ENCODE measurements around the gene CALD1.

Gene CALD1

DNA sequence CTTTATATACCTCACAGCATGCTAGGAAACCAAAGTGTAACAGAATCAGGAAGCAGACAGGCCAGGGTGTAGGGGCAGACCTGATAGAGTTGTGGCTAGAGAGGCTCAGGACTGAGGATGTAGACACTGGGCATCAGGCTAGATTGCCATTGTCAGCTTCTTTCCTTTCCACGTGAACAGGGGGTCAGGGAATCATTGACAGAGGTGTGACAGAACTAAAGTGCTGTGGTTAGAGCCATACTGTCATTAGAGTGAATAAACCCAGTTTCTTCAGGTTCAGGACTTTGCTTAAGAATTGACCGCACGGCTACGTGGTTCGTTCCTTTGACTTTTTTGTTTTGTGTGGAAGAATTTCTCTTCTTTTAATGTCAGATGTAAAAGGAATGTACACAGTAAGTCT is 90.7 kb downstream of the CALD1 start:
- no peak for DNase-seq

DNA sequence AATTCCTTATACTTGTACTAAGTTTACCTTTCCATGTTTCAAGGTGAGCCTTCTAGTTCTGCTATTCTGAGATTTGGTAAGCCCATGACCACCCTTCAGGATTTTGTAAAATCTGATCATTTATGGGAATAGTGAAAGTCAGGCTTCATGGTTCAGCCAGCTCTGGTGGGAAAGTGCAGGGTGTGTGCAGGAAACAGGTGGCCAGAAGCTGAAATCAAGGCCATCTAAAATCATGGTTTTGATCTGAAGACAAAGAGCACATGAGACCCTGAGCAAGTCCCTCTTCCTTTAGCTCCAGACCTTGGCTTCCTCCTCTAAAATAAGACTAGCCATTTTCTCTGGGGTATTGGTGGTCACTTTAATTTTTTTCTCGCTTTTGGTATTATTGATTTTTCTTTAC is 91.3 kb downstream of the CALD1 start:
- no peak for DNase-seq

DNA sequence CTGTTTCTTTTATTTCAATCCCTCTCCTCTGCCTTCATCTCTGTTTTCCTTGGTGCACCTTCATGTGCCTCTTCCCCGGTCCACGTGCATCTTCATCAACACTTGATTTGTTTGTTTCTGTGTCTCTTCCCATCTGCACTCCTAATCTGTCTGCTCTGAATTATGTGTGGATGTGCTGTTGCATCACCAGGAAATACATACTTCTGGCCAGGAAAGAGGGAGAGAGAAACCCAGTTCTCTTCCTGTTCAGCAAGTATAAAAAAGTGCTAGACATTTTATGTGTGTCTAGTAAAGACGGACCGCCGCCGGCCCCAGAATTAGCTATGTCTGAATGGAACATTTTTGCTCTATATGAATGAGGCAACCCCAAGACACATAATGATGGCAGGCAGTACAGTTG is 93.8 kb downstream of the CALD1 start:
- no peak for DNase-seq

DNA sequence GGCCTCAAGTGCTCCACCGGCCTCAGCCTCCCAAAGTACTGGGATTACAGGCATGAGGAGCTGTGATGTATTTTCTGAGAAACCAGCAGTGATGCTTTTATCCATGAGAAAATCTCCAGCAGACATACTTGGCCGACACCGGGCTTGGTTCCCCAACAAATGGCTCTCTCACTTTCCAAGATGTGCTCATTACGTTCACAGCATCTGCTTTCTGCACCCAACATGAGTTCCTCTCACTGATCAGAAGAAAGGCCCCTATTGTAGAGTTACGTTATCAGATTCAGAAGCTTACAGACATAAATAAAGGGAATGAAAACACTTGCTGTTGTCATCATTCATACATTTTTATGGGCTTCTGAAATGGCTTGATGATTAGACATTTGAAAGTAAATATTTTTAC is 95.0 kb downstream of the CALD1 start:
- DNase-seq: no peak

DNA sequence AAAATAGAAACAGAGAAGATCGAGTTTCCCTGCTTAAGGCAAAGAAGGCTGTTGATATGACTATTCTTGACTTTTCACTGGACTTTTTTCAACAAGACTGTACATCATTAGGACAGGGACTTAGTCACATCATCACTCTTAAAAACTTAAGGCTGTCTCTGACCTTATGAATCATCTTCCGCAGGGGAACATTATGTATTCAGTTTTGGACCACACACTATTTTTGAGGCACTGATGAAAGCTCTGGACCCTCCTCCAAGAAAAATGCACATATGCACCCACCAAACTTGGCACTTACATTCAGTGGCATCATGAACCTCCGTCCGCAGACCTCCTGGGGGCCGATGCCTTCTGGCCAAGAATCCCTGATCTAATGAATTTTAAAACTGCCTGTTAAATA is 96.4 kb downstream of the CALD1 start:
- DNase-seq: no peak

DNA sequence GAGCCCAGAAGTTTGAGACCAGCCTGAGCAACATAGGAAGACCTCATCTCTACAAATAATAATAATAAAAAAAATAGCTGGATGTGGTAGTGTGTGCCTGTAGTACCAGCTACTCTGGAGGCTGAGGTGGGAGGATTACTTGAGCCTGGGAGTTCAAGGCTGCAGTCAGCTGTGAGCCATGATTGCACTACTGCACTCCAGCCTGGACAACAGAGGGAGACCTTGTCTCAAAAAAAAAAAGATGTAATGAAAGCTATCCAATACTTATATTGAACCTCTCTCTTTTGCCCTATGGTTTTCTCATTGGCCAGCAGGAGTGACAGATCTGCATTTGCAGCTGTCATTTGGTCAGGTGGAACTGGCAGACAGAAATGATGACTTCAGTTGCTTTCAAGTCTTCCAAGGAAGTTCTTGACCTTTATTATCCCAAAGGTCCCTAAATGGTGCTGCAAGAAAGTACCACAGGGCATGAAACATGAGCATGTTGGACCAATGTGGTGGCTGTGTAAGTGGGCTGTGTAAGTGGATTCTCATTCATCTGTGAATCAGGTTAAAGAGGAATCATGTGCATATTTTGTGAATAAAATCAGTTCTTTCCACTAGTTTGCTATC is 99.4 kb downstream of the CALD1 start:
- DNase-seq: no peak

DNA sequence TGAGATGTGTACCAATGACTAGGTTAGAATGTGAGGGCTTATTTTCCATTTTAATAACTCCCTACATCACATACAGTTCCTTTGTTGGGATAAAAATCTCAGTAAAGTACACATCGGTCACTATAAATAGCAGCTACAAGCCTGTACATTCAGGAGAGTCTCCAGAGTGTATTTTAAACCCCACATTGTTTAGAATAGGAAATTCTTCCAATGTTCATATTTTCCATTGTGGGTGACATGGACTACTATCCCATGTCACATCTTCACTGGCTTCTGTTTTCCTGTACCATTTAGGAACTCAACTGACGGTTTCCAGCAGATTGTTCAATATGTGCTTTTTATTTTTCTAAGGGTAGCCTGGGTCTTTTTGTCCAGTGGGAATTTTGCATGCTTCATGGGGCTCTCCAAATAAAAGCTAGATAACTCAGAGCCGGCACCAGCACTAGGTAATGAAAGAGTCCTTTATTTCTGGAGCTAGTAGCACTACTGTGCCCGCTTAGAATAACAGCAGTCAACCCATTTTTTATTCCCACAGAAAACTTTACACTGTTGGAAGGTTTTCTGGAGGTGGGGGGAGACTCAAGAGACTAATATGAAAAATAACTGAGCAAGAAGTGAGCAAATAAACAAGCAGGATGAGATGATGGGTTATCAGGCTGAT is 100.5 kb downstream of the CALD1 start:
- DNase-seq: no peak

DNA sequence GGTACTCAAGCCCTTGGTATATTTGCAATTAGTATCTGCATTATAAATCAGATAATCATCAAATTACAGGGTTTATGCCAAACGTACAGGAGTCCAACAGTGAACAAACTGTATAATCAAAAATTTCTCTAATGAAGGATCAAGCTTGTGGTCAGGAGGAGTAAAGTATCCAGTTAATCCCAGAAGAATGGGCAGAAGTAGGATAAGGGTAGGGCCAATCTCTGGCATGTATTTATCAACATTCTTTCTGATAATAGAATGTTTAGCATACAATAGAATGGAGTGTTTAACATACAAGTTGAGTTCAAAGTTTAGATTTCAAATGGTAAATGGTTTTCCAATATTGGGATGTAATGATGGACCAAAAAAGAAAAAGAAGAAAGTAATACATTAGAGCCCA is 103.0 kb downstream of the CALD1 start:
- no peak for DNase-seq

DNA sequence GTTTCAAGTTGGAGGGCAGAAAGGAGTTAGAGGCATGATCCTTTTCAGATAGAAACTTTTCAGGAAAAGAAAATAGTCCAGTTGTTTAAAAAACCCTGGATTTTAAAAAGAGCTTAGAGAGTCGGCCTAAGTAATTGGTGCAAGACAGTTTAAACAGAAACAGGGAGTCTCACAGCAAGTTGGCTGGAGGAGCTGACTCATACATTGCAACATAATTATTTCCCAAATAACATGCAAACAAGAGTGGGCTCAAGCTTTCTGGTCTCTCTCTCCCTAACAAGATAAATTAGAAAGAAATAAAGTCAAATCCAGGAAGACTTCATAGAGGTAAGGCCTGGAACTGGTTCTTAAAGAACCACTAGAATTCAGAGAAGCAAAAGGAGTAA is 106.5 kb downstream of the CALD1 start:
- DNase-seq: no peak

DNA sequence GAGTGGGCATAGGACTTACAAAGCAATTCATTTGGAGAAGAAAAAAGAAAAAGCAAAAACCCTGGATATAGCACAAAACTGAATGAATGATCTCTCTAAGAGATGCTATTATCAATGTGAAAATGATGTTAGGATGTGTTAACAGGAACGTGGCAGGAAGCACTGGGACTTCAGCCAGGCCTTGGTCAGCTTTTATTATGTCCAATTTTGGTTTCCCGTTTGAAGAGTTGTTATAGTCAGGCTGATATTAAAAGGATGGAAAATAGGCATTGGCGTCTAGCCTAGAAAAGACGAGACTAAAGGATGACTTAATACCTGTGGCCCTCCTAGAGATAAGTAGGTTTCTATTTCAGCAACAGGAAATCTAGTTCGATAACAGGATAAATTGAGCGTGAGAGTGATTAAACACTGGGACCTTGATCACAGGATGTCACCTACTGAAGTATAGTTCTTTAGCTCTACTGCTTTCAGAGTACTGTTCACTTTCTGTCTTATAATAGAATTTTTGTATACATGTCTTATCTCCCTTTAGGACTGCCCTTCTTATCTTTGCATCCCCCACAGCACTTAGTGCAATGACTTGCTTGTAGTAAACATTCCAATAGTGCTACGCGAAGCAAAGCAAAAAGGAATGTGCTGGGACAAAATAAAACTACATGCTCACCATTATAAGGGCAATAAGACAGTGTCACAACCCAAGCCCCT is 107.1 kb downstream of the CALD1 start:
- no peak for DNase-seq

DNA sequence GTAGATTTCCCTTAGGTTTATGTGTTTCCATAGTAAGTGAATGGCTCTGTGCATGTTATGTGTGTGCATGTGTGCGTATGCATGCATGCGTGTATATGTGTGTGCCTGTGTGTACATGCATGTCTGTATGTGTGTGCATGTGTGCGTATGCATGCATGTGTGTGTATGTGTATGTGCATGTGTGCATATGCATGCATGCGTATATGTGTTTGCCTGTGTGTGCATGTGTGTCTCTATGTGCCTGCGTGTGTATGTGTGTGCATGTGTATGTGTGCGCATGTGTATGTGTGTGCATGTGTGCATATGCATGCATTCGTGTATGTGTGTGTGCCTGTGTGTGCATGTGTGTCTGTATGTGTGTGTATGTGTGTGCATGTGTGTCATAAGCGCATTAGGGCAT is 108.1 kb downstream of the CALD1 start:
- DNase-seq: no peak

DNA sequence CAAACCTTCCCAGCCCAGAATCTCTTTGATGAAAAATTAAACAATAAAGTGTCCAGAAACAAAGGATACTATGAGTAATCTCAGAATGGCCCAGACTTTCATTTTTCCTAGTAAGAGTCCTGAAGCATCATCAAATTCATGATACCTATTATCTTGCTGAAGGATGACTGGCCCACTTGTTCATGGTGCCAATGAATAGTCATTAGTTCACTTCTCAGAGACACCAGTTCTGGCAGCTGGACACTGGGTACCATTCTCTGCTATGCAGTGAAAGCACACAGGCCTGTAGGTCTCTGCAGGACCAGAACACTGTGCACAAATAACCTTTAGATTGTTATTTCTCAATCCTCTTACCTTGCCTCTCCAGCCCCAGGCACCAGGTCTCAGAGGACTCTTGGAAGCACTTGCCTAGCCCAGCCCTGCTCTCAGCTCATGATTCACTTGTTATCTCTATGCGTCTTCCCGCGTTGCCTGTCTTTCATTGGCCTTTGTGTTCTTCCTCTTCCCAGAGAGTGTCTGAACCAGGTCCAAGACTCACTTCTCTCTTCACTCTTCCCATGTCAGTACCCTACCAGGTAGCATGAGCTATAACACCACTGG is 108.8 kb downstream of the CALD1 start:
- no peak for DNase-seq

DNA sequence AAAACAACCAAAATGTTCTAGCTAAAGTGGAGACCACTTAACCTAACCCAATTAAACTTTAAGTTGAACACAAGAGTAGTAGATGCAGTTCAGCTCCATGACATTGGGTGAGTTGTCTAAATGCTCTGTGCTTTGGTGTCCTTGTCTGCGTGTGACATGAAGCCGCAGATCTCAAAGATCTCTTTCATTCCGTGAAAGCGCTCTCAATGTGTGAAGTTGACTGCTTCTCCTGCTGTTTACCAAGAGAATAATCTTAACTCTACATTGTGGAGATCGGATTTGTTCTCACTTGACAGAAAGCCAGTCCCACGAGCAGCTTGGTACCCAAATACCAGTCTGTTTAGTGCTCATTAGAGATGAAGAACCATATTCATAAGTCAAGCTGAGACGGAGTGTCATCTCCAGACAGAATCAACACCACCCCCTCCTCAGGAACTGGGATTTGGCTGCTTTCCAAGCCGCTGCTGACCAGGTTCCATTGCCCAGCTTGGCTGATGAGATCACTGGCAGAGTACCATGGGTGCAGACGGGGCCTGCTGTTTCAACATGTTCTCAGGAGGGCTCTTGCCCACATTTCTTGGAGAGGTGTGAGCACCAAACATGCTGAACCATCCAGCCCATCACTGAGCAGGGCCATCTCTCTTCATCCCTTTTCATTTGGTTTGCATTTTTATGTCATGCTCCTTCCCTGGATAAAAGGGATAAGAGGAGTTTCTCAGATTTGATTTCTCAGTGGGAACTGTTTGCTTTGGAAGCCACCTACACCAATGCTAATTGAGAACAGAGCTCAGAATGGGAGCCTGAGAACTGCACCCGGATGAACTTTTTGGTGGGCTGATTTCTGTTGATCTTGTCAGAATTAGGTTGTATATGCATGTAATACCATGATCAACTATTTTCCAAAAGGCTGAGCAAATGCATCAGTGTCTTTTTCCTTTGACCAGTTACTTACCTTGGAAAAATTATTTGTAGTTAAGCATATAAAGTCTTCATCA is 111.1 kb downstream of the CALD1 start:
- no peak for DNase-seq

DNA sequence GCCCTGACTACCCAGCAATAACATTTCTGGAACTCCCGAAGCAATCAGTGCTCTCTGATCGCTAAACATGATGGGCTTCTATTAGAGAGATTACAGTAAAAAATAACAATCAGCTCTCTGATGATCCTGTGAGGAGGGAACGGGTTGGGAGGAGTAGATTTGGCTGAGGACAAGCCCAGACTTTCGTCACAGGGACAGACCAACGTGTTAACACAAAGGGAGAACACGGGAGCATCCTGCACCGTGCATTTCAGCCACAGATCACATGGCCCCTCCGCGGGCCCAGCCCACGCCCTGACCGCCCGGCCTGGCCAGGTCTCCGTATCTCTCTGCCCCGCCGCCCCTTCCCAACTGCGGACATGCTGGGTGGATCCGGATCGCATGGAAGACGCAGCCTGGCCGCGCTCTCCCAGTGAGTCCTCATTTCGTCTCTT is 111.8 kb downstream of the CALD1 start:
- DNase-seq: no peak

DNA sequence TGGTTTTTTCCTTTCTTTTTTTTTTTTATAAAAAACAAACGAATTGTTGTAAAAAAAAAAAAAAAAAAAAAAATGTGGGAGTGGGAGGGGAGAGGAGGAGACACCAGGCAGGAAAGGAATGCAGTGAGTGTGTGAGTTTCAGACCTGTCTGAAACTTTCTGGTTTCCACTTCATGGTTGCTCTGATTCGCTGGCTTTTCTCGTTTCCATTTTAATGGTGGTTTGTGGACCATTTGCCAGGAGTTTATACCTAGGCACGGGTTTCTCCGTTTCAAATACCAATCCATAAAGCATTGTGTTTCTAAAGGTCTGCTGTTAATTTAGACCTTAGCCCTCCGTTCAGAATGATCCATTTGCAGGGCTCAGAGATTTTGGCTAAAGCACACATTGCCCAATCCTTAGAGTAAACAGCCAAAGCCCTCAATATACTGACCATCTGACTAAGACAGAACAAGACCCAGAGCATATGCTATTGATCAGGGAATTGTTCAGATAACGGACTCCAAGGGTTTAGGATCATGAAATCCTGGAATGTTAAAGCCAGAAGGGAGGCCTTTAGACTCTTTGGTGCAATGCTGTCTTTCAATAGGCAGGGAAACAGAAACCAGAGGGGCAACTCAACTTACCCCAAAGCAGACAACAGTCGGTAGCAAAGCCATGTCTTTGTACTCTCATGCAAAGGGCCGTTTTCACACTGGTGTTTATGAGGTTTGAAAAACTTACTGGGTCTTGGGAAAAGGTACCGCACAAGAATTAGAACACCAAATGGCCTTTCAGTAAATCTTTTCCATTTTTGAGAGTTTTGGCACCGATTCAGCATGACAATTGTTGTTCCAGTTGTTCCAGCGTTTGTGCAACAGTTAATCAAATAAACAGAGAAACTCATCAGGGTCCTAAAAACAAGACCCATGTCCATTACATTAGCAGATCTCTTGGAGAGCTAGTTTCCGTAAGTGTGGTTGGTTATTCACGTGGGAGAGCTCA is 112.6 kb downstream of the CALD1 start:
- no peak for DNase-seq

DNA sequence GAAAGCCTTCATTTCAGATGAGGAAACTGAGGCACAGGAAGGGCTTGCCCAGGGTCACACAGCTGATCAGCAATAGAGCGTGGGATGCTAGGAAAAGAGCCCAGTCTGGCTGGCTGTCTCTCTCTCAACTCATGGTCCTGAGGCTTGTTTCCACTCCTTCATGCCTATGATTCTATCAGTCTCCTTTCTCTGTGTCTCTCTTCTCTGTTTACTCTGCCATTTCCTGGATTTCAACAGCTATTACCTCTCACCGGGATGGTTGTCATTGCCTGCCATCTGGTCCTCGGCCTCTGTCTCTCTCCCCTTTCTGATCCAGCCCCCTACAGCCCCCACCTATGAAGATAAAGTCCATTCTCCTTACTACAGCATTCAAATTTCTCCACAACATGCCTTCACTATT is 113.5 kb downstream of the CALD1 start:
- DNase-seq: no peak

DNA sequence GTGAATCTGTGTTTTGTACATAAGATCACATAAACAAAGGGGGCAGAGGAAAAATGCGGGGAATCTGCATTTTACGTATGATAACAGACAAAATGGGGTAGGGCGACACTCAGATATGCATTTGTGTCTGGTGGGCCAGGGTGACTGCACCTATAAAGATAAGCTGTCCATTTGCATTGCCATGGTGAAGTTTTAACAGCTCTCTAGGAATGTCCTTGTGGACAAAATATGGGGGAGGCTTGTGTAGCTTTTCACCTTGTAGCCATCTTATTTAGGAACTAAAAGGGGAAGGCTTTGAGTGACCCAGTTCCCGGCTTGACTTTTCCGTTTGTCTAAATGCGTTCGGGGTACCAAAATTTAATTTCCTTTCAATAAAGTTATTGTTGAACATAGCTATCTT is 114.5 kb downstream of the CALD1 start:
- no peak for DNase-seq

DNA sequence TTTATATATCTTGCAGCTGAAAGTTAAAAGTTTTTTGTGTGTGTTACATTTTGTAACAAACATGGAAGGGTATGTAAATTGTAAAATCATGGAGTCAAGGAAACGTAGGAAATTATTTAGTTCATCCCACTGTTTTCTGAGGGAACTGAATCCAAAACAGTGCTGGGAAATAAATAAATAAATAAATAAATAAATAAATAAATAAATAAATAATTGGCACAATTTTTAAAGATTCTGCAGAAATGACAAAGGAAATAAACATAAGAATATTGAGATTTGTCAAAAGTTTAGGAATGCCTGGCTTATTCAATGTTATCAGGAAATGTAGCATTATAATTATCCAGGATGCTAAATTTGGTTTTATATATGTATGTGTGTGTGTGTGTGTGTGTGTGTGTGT is 115.5 kb downstream of the CALD1 start:
- no peak for DNase-seq

DNA sequence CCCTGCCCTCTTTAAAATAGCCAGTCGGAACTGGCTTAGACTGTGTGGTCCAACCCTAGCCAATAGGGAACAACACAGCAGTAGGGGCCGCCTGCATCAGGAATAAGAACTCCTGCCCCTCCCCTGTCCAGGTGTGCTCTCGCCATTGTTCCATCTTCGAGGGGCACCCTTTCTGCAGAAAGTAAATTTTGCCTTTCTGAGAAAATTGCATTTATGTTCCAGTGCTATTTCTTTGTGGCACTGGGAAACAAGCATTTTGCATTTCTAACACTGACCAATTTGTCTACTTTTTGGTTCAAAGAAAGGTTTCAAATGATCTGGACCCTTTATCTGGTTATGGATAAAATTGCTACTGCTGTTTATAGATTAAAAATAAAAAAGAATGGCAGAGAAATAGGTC is 116.6 kb downstream of the CALD1 start:
- DNase-seq: no peak

DNA sequence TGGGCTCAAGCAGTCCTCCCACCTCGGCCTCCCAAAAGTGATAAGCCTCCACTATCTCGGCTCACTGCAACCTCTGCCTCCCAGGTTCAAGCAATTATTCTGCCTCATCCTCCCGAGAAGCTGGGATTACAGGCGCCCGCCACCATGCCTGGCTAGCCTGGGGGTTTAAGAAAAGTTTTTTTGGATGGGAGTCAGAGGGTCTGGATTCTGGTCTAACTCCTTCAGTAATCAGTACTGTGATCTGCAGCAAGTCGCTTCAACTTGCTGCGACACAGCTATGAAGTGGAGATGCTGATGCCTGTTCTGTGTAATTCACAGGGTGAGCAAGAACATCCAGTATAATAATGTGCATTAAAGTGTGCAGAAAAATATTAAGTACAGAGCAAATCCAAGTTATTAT is 118.5 kb downstream of the CALD1 start:
- DNase-seq: no peak

DNA sequence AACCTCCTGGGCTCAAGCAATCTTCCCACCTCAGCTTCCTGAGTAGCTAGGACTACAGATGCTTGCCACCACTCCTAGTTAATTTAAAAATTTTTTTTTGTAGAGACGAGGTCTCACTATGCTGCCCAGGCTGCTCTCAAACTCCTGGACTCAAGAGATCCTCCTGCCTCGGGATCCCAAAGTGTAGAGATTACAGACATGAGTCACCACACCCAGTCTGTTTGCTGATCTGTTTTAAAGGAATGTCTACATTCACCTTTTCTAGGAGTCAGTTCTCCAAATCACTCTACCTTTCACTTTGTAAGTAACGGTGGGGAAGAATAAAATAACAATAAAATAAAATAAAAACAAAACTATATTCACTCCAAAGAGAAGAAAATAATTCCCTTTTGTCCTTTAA is 120.3 kb downstream of the CALD1 start:
- DNase-seq: no peak
